Activated CD8-positive, alpha-beta memory T cell treated with anti-CD3 and anti-CD28 coated beads, Interleukin-2, amount 50 U/mL, for 1 hour (primary cell): Measurements from ENCODE around the gene ZBTB4.
A peak's percentile ranks its signal among the peaks of the same experiment; 100 is the strongest.

Experiments used
- DNase-seq: peaks from one replicate; pipeline ENCODE4 v3.0.0-alpha.2; 2020; ENCODE audit errors: extremely low read depth

Gene ZBTB4

DNA sequence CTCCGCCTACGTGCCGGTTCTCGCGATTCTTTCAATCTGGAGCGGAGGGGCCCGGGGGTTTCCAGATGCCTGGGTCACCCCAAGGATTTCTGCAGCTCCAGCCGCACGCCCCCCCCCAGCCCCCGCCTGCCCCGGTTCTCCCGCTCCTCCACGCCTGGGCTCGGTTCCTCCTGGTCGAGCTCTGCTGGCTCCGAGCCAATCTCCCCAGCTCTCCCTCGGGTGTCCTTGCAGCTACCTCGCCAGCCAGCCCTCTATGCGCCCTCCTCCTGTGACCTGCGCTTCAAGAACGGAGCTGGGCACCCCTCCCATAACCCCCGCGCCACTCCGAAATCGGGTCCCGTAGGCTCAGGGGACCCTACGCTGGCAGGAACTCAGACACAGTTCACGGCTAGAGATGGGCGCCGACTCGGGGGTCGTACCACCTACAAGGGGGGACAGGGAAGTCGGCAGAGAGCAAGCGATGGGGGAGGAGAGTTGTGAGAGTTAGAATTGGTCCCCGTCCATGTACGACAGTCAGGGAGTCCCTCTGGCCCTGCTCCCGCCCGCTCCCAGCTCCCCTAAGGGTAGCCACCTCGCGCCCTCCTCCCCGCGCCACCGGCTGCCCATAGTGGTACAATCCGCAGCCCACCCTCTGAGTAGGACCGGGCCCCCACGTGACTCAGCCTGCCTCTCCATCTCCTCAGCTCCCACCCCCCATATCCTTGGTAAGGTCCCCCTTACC, 39.2 kb downstream of the ZBTB4 start:
- DNase-seq: no peak

DNA sequence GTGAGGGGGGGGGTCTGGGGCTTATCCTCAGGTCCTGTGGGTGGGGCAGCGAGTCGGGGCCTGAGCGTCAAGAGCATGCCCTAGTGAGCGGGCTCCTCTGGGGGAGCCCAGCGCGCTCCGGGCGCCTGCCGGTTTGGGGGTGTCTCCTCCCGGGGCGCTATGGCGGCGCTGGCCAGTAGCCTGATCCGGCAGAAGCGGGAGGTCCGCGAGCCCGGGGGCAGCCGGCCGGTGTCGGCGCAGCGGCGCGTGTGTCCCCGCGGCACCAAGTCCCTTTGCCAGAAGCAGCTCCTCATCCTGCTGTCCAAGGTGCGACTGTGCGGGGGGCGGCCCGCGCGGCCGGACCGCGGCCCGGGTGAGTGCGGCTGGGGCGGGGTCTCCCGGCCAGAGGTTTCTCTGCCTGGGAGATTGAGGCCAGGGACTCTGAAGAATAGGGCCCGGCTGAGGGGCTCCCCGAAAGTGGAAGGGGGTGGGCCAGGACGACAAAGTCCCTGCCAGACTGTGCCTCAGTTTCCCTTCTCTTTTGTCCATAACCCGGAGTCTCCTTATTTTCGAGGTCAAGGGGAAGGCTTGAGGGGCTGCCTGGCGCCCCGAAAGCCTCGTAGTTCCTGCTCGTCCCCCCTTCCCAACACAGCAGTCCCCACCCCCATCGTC, 39.8 kb downstream of the ZBTB4 start, which contains the start of gene FGF11:
FGF11 (plus strand) TSS at position 51 of the 651 bp plus-strand sequence; CDS start at position 160, 109 bp downstream.
- no peak for DNase-seq

DNA sequence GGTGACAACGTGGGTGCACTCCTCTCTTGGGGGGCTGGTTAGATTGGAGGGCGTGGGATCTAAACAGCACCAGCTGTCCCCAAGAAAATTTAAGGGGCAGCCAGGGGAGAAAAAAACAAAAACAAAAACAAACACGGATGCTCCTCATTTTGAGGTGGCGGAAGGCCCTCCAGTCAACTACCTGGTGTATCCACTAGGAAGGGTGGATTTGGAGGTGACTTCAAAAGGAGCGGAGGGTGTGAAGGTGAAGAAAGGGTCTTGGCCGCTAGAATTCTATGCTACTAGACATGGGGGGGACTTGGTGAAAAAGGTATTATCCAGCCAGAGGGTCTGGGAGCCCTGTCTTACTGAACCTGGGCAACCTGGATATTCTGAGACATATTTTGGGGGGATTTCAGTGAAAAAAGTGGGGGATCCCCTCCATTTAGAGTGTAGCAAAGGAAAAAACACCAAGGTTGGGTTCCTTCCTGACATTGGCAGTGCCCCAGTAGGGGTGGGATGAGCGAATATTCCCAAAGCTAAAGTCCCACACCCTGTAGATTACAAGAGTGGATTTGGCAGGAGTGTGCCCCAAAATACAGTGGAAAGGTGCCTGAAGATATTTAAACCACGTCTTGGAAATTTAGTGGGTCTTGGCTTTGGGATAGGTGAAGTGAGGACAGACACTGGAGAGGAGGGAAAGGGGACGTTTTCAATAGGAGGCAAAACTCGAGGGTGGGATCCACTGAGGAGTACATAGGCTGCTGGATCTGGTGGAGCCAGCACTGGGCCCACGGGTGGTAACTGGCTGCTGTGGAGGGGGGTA, 40.6 kb downstream of the ZBTB4 start:
- no peak for DNase-seq

DNA sequence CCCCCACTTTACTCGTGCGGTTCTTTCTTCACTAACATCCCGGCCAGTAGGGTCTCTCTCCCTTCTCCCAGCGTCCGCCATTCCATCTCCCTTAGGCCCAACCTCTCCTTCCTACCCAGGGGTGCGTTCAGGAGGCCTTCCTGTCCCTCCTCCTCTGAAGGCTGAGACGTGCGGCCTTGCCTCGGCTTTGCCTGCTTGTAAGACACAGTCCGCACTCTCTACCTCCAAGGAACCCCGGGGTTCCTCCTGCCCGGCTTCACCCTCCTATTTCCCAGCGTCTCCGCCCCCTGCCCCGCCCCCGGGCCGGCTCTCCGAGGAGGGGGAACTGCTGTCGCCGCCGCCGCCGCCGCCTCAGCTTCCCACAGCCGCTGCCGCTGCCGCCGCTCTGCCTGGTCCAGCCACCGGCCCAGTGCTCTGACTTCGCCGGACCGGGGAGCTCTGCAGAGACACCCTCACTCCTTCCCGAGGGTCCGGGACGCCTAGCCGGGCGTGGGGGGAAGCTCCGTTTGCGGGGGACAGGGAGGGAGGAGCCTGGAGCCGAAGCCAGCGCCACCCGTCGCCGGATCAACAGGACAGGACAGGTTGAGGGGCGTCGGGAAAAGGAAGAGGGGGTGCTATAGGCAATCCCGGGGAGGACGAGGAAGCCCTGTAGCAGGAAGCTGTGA, 41.3 kb downstream of the ZBTB4 start:
- DNase-seq: no peak

DNA sequence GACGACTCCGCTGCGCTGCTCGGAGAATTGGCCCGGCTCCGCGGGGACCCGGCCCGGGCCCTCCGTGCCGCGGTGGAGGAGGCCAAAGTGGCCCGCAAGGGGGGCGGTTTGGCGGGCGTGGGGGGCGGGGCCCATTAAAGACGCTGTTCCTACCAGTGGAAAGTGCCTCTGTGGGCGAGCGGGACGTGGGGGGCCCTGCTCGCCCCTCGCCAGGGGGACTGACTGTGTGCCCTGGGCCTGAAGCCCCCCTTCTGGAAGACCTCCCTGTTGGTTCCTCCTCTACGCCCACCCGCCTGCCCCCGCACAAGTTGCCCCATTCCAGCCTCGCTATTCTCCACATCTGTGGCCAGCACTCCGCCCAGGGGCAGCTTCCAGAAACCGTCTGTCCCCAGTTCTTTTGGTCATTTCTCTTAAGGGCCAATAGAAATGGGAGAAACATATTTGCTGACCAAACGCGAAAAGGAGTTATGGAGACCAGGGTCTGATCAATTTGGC, 42.0 kb downstream of the ZBTB4 start:
- no peak for DNase-seq

DNA sequence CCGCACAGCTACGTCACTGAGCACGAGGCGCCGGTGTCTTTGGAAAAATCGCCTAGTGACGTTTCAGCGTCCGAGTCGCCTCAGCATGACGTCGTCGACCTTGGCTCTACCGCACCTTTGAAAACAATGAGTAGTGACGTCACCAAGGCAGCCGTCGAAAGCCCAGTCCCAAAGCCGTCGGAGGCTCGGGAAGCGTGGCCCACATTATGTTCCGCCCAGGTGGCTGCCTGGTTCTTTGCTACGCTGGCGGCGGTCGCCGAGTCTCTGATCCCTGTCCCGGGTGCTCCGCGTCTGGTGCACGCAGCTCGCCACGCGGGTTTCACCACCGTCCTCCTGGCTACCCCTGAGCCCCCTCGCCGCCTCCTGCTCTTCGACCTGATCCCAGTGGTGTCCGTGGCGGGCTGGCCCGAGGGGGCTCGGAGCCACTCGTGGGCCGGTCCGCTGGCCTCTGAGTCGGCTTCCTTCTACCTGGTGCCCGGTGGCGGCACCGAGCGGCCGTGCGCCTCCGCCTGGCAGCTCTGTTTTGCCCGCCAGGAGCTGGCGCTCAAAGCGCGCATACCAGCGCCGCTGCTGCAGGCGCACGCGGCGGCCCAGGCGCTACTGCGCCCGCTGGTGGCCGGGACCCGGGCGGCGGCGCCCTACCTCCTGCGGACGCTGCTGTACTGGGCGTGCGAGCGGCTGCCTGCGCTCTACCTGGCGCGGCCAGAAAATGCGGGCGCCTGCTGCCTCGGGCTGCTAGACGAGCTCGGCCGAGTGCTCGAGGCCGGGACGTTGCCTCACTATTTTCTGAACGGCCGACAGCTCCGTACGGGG, 42.7 kb downstream of the ZBTB4 start:
- peak; percentile 58 for DNase-seq

DNA sequence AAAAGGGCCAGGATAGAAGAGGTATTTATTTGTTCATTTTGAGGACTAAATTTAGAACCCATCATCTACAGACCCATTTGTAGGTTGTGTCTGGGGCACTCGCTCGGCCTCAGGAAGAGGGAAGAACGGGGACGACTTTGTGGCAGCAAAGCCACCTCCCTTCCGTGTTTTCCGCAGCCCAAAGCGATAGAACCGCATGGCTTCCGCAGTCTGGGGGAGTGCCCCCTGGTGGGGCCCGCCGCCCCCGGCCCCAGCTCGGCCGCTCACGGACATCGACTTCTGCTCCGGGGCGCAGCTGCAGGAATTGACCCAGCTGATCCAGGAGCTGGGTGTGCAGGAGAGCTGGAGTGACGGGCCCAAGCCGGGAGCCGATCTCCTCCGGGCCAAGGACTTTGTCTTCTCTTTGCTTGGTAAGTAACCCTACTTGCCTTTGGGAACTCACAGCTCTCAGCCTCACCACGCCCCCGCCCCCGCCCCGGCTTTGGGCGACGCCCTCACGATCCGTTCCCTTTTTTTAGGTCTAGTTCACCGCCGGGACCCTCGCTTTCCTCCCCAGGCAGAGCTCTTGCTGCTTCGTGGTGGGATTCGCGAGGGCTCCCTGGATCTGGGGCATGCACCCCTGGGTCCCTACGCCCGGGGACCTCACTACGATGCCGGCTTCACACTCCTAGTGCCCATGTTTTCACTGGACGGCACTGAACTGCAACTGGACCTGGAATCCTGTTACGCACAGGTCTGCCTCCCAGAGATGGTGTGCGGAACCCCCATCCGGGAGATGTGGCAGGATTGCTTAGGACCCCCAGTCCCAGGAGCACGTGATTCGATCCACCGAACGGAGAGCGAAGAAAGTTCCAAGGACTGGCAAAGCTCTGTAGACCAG, 43.5 kb downstream of the ZBTB4 start:
- DNase-seq: no peak

DNA sequence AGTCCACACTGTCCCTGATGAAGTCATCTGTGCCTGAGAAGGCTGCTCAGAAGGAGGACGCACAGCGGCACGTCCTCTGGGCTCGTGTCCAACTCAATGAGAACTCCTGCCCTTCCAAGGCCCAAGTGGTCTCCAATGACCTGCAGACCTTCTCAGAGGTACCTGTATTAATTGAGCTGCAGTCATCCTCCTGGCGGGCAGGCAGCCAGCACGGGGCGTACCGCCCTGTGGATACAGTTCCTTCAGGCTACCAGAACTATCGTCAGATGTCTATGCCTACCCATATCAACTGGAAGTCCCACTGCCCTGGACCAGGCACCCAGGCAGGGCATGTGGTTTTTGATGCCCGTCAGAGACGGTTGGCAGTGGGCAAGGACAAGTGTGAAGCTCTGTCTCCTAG, 47.1 kb downstream of the ZBTB4 start:
- DNase-seq: no peak

DNA sequence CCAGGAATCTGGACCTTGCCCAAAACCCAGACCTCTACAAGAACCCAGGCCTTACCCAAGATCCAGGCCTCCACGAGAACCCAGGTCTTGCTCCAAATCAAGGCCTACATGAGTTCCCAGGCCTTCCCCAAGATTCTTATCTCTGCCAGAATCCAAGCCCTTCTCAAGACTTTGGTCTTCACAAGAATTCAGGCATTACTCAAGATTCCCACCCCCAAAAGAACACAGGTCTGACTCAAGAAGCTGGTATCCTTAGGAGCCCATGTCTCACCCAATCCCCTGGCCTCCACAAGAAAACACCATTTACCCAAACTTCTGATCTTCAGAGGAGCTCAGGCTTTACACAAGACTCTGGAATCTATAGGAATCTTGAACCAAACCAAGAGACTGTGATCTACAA, 48.2 kb downstream of the ZBTB4 start:
- no peak for DNase-seq

DNA sequence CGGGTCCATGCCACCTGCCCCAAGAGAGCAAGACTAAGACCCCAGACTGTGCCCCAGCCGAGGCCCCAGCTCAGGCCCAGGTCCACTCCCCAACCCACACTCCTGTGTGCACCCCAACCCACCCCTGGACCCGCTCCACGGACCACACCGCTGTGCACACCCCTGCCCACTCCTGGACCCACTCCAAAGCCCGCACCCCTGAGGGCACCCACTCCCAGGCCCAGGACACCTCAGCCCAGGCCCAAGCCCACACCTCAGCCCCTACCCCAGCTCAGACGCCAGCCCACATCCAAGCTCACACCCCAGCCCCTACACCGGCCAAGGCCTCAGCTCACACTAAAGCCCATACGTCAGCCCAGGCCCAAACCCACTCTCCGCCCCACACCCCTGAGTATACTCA, 49.7 kb downstream of the ZBTB4 start:
- DNase-seq: no peak

DNA sequence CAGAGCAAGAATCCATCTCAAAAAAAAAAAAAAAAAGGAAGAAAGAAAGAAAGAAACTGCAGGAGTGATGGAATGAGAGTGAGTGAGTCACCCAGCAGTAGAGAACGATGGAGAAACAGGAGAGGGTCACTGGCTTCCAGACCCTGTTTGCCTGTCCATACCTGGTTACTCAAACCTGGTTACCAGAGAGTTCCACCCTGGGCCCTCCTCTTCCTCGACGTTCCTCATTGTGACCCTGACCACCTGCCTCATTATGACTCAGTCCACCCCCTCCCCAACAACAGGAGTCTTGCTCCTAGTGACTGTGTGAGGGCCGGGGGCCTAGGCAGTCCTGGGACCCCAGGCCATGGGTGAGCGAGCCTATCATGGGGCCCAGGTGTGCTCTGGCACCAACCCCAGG, 50.9 kb downstream of the ZBTB4 start, which contains the start of gene SPEM3:
SPEM3 (plus strand) TSS at position 301 of the 400 bp plus-strand sequence; CDS start at position 347, 46 bp downstream.
- DNase-seq: no peak

DNA sequence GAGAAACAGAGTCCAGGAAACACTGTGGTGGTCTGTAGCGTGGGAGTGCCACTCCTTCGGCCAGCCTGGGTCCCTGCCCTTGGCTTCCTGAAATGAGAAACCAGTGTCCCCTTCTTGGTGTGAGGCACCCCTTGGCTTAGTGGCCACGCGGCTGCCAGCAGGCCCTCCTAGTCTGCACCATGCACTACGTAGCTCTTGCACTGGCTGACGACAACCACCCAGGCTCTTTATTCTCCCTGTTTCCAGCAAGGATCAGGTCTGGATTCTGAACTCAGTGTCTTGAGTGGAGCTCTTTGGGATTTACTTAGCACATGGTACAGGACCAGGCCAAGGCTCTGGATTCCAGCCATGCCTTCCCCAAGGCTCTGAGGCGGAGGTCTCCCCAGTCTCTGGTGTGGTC, 51.9 kb downstream of the ZBTB4 start:
- DNase-seq: no peak

DNA sequence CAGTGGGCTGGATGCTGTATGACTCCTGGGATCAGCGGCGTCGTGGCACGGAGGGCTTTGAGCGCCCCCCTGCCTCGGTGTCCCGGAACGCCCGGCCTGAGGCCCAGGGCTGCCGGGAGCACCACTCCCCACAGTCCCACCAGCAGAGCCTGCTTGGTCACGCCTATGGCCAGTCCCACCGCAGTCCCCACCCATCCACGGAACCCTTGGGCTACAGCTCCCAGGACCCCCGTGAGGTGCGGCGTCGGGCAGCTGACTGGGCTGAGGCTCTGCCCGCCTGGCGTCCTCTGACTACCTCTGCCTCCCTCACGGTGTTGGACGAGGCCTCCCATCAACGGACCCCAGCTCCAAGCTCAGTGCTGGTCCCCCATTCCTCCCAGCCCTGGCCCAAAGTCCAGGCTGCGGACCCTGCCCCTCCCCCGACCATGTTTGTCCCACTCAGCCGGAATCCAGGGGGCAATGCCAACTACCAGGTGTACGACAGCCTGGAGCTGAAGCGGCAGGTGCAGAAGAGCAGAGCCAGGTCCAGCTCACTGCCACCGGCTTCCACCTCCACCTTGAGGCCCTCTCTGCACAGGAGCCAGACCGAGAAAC, 52.4 kb downstream of the ZBTB4 start:
- DNase-seq: no peak

DNA sequence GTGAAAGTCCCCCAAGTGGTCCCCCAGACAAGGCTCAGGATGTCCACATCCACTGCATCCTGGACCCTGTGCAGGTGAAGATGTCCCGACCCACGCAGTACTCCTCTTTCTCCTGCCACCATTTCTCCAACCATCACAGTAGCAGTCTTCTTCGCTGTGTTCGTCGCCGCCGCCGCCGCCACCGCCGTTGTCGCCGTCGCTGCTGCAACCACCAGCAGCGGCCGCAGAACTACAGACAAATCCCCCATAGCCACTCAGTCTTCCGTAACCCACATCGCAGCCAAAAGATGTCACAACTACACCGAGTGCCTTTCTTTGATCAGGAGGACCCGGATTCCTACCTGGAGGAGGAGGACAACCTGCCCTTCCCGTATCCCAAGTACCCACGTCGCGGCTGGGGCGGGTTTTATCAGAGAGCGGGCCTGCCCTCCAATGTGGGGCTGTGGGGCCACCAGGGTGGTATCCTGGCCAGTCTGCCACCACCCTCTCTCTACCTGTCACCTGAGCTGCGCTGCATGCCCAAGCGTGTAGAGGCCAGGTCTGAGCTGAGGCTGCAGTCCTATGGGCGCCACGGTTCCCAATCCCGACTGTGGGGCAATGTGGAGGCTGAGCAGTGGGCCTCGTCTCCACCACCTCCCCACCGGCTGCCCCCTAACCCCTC, 53.1 kb downstream of the ZBTB4 start:
- no peak for DNase-seq

DNA sequence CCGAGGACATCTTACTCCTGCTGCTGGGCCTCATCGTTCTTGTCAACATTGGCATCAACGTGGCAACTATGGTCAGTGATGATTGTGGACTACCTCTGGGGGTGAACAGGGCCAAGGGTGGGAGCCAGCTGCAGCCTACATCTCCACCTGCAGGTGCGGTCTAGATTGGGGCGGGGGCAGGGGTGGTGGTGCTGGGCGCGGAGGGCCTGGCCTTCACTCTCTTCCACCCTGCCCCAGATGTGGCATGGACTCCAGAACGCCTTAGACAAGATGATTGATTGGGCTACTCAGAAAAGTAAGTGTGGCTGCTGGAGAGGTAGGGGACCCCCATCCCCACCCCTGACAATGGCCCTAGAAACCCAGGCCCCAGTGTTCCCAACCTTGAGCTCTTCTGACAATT, 53.7 kb downstream of the ZBTB4 start:
- DNase-seq: no peak

DNA sequence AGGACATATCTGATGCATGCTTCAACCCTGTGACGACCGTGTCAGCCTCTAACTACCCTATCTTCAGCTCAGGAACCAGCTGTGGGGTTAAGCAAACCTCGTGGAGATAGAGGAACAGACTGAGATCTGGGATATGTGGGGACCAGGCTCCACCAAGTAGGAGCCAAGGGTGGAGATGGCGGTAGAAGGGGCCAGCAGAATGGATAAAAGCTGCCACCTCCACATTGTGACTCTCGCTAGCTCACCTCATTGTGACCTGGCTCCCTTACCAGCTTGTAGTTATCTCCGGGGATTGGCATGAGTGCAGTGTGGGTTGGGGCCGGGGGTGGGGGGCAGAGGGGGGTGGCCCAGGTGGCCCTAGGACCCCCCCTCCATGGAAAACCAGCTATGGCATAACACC, 54.1 kb downstream of the ZBTB4 start, which contains the start of gene SPEM2:
SPEM2 (plus strand) TSS at position 301 of the 400 bp plus-strand sequence; CDS start at position 374, 73 bp downstream.
- no peak for DNase-seq

DNA sequence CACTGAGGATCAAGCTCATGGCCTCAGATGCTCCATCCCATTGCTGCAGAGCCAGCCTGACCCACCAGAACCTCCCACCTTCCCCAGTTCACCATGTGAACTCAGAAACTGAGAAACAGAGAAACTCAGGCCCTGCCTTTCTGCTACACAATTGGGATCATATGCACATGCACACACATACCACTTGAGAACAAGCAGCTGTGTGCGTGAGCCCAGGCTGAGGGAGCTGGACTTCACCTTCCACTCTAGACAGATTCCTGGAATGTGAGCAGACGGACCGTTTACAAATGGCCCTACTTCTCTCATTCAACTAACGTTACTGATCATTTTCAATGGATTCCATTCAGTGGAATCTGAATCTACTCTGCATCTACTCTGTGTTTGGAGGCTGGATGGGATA, 55.8 kb downstream of the ZBTB4 start:
- no peak for DNase-seq

DNA sequence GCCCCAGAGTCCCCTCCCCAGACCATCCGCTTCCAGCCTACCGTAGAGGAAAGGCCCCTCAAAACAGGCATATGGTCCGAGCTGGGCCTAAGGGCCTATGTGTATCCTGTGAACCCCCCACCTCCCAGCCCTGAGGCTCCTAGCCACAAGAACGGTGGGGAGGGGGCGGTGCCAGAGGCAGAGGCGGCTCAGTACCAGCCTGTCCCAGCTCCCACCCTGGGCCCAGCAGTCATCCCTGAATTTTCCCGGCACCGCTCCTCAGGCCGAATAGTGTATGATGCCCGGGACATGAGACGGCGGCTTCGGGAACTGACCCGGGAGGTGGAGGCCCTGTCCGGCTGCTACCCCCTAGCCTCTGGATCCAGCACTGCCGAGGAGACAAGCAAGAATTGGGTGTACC, 58.2 kb downstream of the ZBTB4 start:
- no peak for DNase-seq
